H1 (cell line): Measurements from ENCODE around the gene ARHGEF28. TPM values are rescaled to one million over a fixed set of nuclear protein-coding genes. Genes with fewer than 3 reads are reported as not detected.

Experiments
- CTCF ChIA-PET: fragments of 300-600 bp; sonication (Branson Sonifier 250); formaldehyde crosslinking; loops from one replicate; lab custom pipeline; 2021; ENCODE audit not compliant: partially characterized antibody; lab: Charles Lee
- POLR2A ChIA-PET: fragments of 300-600 bp; sonication (Branson Sonifier 250); formaldehyde crosslinking; loops from one replicate; lab custom pipeline; 2021; ENCODE audit warnings: inconsistent platforms; ENCODE audit not compliant: partially characterized antibody; lab: Charles Lee
- DNase-seq, 2 experiments: peaks; one replicate each; pipeline versions ENCODE4 v3.0.0 to v3.0.0-alpha.2; 2010 to 2022; ENCODE audit warnings: low spot score in 2 of 2, low read depth in 1 of 2, mixed read lengths in 1 of 2
- FAIRE-seq: peaks from 2 replicates; lab custom pipeline; 2011; peaks lifted over from hg19 to GRCh38; lab: Jason Lieb, UNC
- H2AFZ ChIP-seq: 2 replicates; pipeline ENCODE4 v1.8.1; 2012; ENCODE audit warnings: low read length, inconsistent platforms
- H2AK5ac ChIP-seq: 2 replicates; pipeline ENCODE4 v1.6.1; 2013; ENCODE audit warnings: low read depth, low read length
- H2BK120ac ChIP-seq: replicated peaks from 2 replicates; pipeline ENCODE3; 2013; ENCODE audit warnings: low read depth, low read length, inconsistent platforms
- H2BK12ac ChIP-seq: 2 replicates; pipeline ENCODE4 v1.6.1; 2013; ENCODE audit warnings: low read depth, low read length
- H2BK15ac ChIP-seq: 2 replicates; pipeline ENCODE4 v1.6.1; 2013; ENCODE audit warnings: low read length
- H2BK20ac ChIP-seq: 2 replicates; pipeline ENCODE4 v1.6.1; 2013; ENCODE audit warnings: low read length
- H2BK5ac ChIP-seq: 2 replicates; pipeline ENCODE4 v1.6.1; 2013; ENCODE audit warnings: low read depth, low read length
- H3K14ac ChIP-seq: 2 replicates; pipeline ENCODE4 v1.6.1; 2013; ENCODE audit warnings: inconsistent platforms; ENCODE audit not compliant: insufficient read length
- H3K18ac ChIP-seq: 2 replicates; pipeline ENCODE4 v1.6.1; 2013; ENCODE audit warnings: low read length; ENCODE audit errors: extremely low read depth
- H3K23ac ChIP-seq: 2 replicates; pipeline ENCODE4 v1.6.1; 2013; ENCODE audit warnings: inconsistent platforms; ENCODE audit not compliant: insufficient read length
- H3K23me2 ChIP-seq: 2 replicates; pipeline ENCODE4 v1.6.1; 2013; ENCODE audit warnings: low read depth, low read length
- H3K27ac ChIP-seq: 2 replicates; pipeline ENCODE4 v1.6.1; 2011; ENCODE audit warnings: low read depth, low read length, inconsistent platforms
- H3K27me3 ChIP-seq, 4 experiments: replicated peaks in 1 of 4; 1 replicate in 1 of 4; 2 replicates in 3 of 4; pipeline versions ENCODE4 v1.6.1 to v1.8.1; 2011 to 2013; ENCODE audit warnings: low read length in 3 of 4, mild to moderate bottlenecking in 3 of 4, inconsistent platforms in 2 of 4, mixed read lengths in 2 of 4, moderate library complexity in 1 of 4; ENCODE audit not compliant: control insufficient read depth in 3 of 4, insufficient read depth in 3 of 4; ENCODE audit errors: extremely low read depth in 1 of 4
- H3K36me3 ChIP-seq, 4 experiments: 2 replicates each; pipeline versions ENCODE4 v1.6.1 to v1.8.1; 2011 to 2013; ENCODE audit warnings: mild to moderate bottlenecking in 4 of 4, low read length in 3 of 4, moderate library complexity in 2 of 4, control low read depth in 1 of 4, inconsistent platforms in 1 of 4; ENCODE audit not compliant: insufficient read depth in 4 of 4, control insufficient read depth in 2 of 4
- H3K4ac ChIP-seq: replicated peaks from 2 replicates; pipeline ENCODE3; 2013; ENCODE audit warnings: low read length, low read depth, mixed read lengths, inconsistent platforms; ENCODE audit not compliant: insufficient read length
- H3K4me1 ChIP-seq, 4 experiments: replicated peaks in 1 of 4; 1 replicate in 1 of 4; 2 replicates in 3 of 4; pipeline versions ENCODE4 v1.6.1 to v1.8.1; 2011 to 2013; ENCODE audit warnings: low read length in 3 of 4, inconsistent platforms in 2 of 4, mixed read lengths in 1 of 4; ENCODE audit not compliant: insufficient read depth in 4 of 4, control insufficient read depth in 3 of 4
- H3K4me2 ChIP-seq, 2 experiments: 2 replicates each; pipeline versions ENCODE4 v1.6.1 to v1.8.1; 2011 to 2013; ENCODE audit warnings: low read depth in 2 of 2, low read length in 2 of 2, control low read depth in 1 of 2, inconsistent platforms in 1 of 2, mild to moderate bottlenecking in 1 of 2; ENCODE audit not compliant: insufficient read depth in 1 of 2
- H3K4me3 ChIP-seq, 4 experiments: fragments of 200-600, 300-600 bp in 1 of 4; sonication (generic), shearing (Covaris generic), sonication (Bioruptor Twin) in 1 of 4; 2 replicates each; pipeline versions ENCODE4 v1.5.1 to v1.8.1; 2011 to 2016; ENCODE audit warnings: low read length in 4 of 4, low read depth in 3 of 4, control low read depth in 2 of 4, inconsistent platforms in 2 of 4, mild to moderate bottlenecking in 2 of 4, mixed read lengths in 1 of 4, moderate library complexity in 1 of 4; ENCODE audit not compliant: insufficient read depth in 2 of 4; ENCODE audit errors: extremely low read depth in 1 of 4
- H3K56ac ChIP-seq: replicated peaks from 2 replicates; pipeline ENCODE3; 2013; ENCODE audit warnings: low read depth, mild to moderate bottlenecking, mixed read lengths, low read length, inconsistent platforms; ENCODE audit not compliant: insufficient read length
- H3K79me1 ChIP-seq: 2 replicates; pipeline ENCODE4 v1.6.1; 2013; ENCODE audit warnings: low read depth, low read length, control low read depth
- H3K79me2 ChIP-seq, 2 experiments: 2 replicates each; pipeline versions ENCODE4 v1.6.1 to v1.8.1; 2012 to 2013; ENCODE audit warnings: low read length in 2 of 2, mild to moderate bottlenecking in 2 of 2, inconsistent platforms in 1 of 2; ENCODE audit not compliant: insufficient read depth in 2 of 2, control insufficient read depth in 1 of 2
- H3K9ac ChIP-seq, 4 experiments: replicated peaks in 1 of 4; 1 replicate in 1 of 4; 2 replicates in 3 of 4; pipeline versions ENCODE4 v1.6.1 to v1.8.1; 2011 to 2013; ENCODE audit warnings: low read depth in 3 of 4, low read length in 3 of 4, control low read depth in 2 of 4, mild to moderate bottlenecking in 2 of 4, moderate library complexity in 2 of 4, inconsistent platforms in 1 of 4; ENCODE audit errors: extremely low read depth in 1 of 4
- H3K9me3 ChIP-seq, 2 experiments: 2 replicates each; pipeline versions ENCODE4 v1.6.1 to v1.8.1; 2012 to 2013; ENCODE audit warnings: mild to moderate bottlenecking in 2 of 2, moderate library complexity in 2 of 2, control low read depth in 1 of 2, inconsistent platforms in 1 of 2, low read depth in 1 of 2, low read length in 1 of 2, mixed read lengths in 1 of 2; ENCODE audit not compliant: insufficient read depth in 2 of 2
- H4K20me1 ChIP-seq, 2 experiments: replicated peaks in 1 of 2; 2 replicates each; pipeline versions ENCODE3 to v1.8.1; 2011 to 2013; ENCODE audit warnings: inconsistent platforms in 2 of 2, low read length in 2 of 2, mild to moderate bottlenecking in 1 of 2; ENCODE audit not compliant: insufficient read depth in 2 of 2, control insufficient read depth in 1 of 2
- H4K5ac ChIP-seq: 2 replicates; pipeline ENCODE4 v1.6.1; 2013; ENCODE audit warnings: low read length, low read depth, mixed read lengths, inconsistent platforms; ENCODE audit not compliant: insufficient read length
- H4K8ac ChIP-seq: 2 replicates; pipeline ENCODE4 v1.8.0; 2013; ENCODE audit warnings: mild to moderate bottlenecking, moderate library complexity, low read length, inconsistent platforms; ENCODE audit not compliant: insufficient read depth; ENCODE audit errors: extremely low read depth
- H4K91ac ChIP-seq: replicated peaks from 2 replicates; pipeline ENCODE3; 2013; ENCODE audit warnings: low read length, mixed read lengths, inconsistent platforms; ENCODE audit not compliant: insufficient read length
- ATF3 ChIP-seq: IDR thresholded peaks from 2 replicates; pipeline ENCODE4 v1.6.1; 2011; ENCODE audit warnings: low read depth, mild to moderate bottlenecking, low read length; ENCODE audit not compliant: insufficient read depth
- CBX5 ChIP-seq: fragments of 300-800, 300-1000 bp; sonication (generic); IDR thresholded peaks from 2 replicates; pipeline ENCODE4 v1.7.1; 2016; ENCODE audit warnings: antibody characterized with exemption, low read length, low read depth
- CREB1 ChIP-seq: IDR thresholded peaks from 2 replicates; pipeline ENCODE4 v1.6.1; 2012; ENCODE audit warnings: inconsistent platforms
- E2F6 ChIP-seq: IDR thresholded peaks from 2 replicates; pipeline ENCODE4 v1.6.1; 2012; ENCODE audit warnings: inconsistent platforms
- HDAC6 ChIP-seq: IDR thresholded peaks from one replicate; pipeline ENCODE4 v1.7.1; 2012; ENCODE audit warnings: low read depth, mild to moderate bottlenecking, inconsistent platforms, low read length, moderate library complexity
- JUN ChIP-seq: IDR thresholded peaks from 2 replicates; pipeline ENCODE4 v1.6.1; 2011; ENCODE audit warnings: low read depth, mild to moderate bottlenecking, improper control_type of control experiment, low read length
- NRF1 ChIP-seq: IDR thresholded peaks from 2 replicates; pipeline ENCODE4 v1.6.1; 2011; ENCODE audit warnings: mild to moderate bottlenecking, low read depth, low read length, improper control_type of control experiment
- POLR2A ChIP-seq, 2 experiments: IDR thresholded peaks; 1 replicate in 1 of 2; 2 replicates in 1 of 2; pipeline ENCODE4 v1.6.1; 2011; ENCODE audit warnings: low read depth in 2 of 2, low read length in 2 of 2, mild to moderate bottlenecking in 2 of 2; ENCODE audit errors: control extremely low read depth in 1 of 2
- SIX5 ChIP-seq: IDR thresholded peaks from 2 replicates; pipeline ENCODE4 v1.6.1; 2011; ENCODE audit warnings: mild to moderate bottlenecking, low read depth, low read length
- TAF7 ChIP-seq: optimal IDR thresholded peaks from 2 replicates; pipeline ENCODE3; 2011; ENCODE audit warnings: low read depth, mild to moderate bottlenecking, inconsistent platforms, low read length, moderate library complexity, borderline replicate concordance
- WGBS, 2 experiments: shearing (Covaris generic) in 1 of 2; methylation state at CpG; one replicate each; pipeline versions ENCODE4 v1.1.6 to v1.1.7; 2013 to 2015; ENCODE audit warnings: low lambda C conversion rate in 2 of 2, mixed read lengths in 2 of 2, inconsistent platforms in 1 of 2, low coverage in 1 of 2, missing lambda C conversion rate in 1 of 2; ENCODE audit not compliant: insufficient replicate concordance in 2 of 2, insufficient coverage in 1 of 2, insufficient read length in 1 of 2; ENCODE audit errors: extremely low coverage in 1 of 2, missing lambda C conversion rate in 1 of 2; 5-methylcytosine and 5-hydroxymethylcytosine counted together
- polyA plus RNA-seq, 7 experiments: library from polyadenylated mRNA; depleted of rRNA in 3 of 7; stranded (reverse) in 5 of 7; unstranded in 2 of 7; fragments of >200 nt in 5 of 7; fragments of 200-250 nt in 2 of 7; gene quantifications; 1 replicate in 5 of 7; 2 replicates in 1 of 7; 4 replicates in 1 of 7; pipeline versions ENCODE4 v1.2.1 to v1.2.3, GENCODE V29; 2011 to 2013; ENCODE audit warnings: missing spikeins in 2 of 7, mixed read lengths in 2 of 7
- total RNA-seq: library from RNA; stranded (reverse); fragmentation: NEBNext Ultra II Directional; extraction: Animal tissue kit (Norgen Biotek cat#: 25700); gene quantifications from 2 replicates; pipeline ENCODE4 v1.2.1, GENCODE V29; 2021
- TF ChIP-seq, protein P1 (sequence below), 3 experiments: IDR thresholded peaks; 1 replicate in 2 of 3; 2 replicates in 1 of 3; pipeline versions ENCODE4 v1.5.1 to v1.6.1; 2011; ENCODE audit warnings: low read length in 3 of 3, mild to moderate bottlenecking in 3 of 3, inconsistent platforms in 2 of 3, low read depth in 1 of 3, moderate library complexity in 1 of 3; ENCODE audit not compliant: insufficient read depth in 1 of 3; ENCODE audit errors: control extremely low read depth in 1 of 3

ARHGEF28 gene
- total and polyA plus RNA-seq, 2 of the 8 experiments (the other 6 are each of a cell fraction or from before 2014, with no cell fraction given), result 0.33 to 1.0 TPM

GRCh38 chr5:73964352-73964865 lies 338.4 kb downstream of the ARHGEF28 start:
- Histone ChIP-seq H2BK15ac (no peak overlapping the region), H2BK5ac (no peak overlapping the region), H3K56ac (no peak overlapping the region), H2BK12ac (no peak overlapping the region), H3K79me2 (no peaks in the 10 kb centered on the region), H3K4me2 (no peak overlapping the region), H3K4me1 (no peaks in the 10 kb centered on the region), H3K79me1 (no peaks in the 10 kb centered on the region), H3K23me2 (no peaks in the 10 kb centered on the region), H4K91ac (no peak overlapping the region), H3K4ac (no peak overlapping the region), H3K18ac (no peak overlapping the region), H2BK20ac (no peak overlapping the region), H3K4me3 (no peak overlapping the region), H4K20me1 (no peaks in the 10 kb centered on the region), H3K27me3 (no peaks in the 10 kb centered on the region), H2AK5ac (no peak overlapping the region), H4K8ac (no peak overlapping the region), H4K5ac (no peak overlapping the region), H3K27ac (no peak overlapping the region), H2BK120ac (no peak overlapping the region), H2AFZ (no peak overlapping the region), H3K36me3 (no peaks in the 10 kb centered on the region), H3K9me3 (no peaks in the 10 kb centered on the region), H3K9ac (no peak overlapping the region), H3K23ac (no peak overlapping the region), H3K14ac (no peak overlapping the region)
- POLR2A ChIA-PET, result interaction anchor here (0.5 kb wide), 1 partner anchor 457 kb away, joined by 3 read pairs; no protein-coding TSS in a partner anchor
- FAIRE-seq (no peak), DNase-seq (no peak)
- WGBS, 2 experiments, result 89% methylated on average over 3 of the region's 3 CpGs; no CpG with 5 or more reads in 1 of the 2 experiments
- CTCF ChIA-PET, result interaction anchor here (1.6 to 2.3 kb wide), 2 partner anchors 18 to 92 kb away, joined by 4 to 7 read pairs; no protein-coding TSS in a partner anchor
- TF ChIP-seq HDAC6 (no peak), NRF1 (no peak), CREB1 (no peak), E2F6 (no peak), ATF3 (no peak), JUN (no peak), TAF7 (no peak), SIX5 (no peak), CBX5 (no peak), POLR2A (IDR thresholded peaks at IDR 0.05; ENCODE audit: control extremely low read depth in 1 of 2, low read depth in 2 of 2, low read length in 2 of 2) (no peak)
- TF ChIP-seq, protein P1, sequence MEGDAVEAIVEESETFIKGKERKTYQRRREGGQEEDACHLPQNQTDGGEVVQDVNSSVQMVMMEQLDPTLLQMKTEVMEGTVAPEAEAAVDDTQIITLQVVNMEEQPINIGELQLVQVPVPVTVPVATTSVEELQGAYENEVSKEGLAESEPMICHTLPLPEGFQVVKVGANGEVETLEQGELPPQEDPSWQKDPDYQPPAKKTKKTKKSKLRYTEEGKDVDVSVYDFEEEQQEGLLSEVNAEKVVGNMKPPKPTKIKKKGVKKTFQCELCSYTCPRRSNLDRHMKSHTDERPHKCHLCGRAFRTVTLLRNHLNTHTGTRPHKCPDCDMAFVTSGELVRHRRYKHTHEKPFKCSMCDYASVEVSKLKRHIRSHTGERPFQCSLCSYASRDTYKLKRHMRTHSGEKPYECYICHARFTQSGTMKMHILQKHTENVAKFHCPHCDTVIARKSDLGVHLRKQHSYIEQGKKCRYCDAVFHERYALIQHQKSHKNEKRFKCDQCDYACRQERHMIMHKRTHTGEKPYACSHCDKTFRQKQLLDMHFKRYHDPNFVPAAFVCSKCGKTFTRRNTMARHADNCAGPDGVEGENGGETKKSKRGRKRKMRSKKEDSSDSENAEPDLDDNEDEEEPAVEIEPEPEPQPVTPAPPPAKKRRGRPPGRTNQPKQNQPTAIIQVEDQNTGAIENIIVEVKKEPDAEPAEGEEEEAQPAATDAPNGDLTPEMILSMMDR (IDR thresholded peaks at IDR 0.05; ENCODE audit: control extremely low read depth in 1 of 3, insufficient read depth in 1 of 3, low read depth in 1 of 3, low read length in 3 of 3), result no peak
